Activated T-cell treated with anti-CD3 and anti-CD28 coated beads, Interleukin-2, amount 50 U/mL, for 4 hours (primary cell): ENCODE measurements around the gene ALLC. TPM values are rescaled to one million over a fixed set of nuclear protein-coding genes. Genes with fewer than 3 reads are reported as not detected.
"Not testable (repeated sequence)": the region's sequence is repeated elsewhere in the genome, so short reads cannot be mapped to it uniquely, and the experiment has no call there.

Experiments
- ATAC-seq, 2 donors: fragments of 200-7000 bp; cut with Tn5 transposase; one replicate each; pipeline ENCODE4 v1.10.0; 2021
- DNase-seq: peaks from one replicate; pipeline ENCODE4 v3.0.0-alpha.2; 2020
- H3K27me3 Mint-ChIP-seq: one replicate; pipeline ENCODE4 v1.8.0; 2021; ENCODE audit warnings: low read depth, mixed read lengths
- H3K36me3 Mint-ChIP-seq: one replicate; pipeline ENCODE4 v1.8.0; 2022; ENCODE audit warnings: mixed read lengths; ENCODE audit not compliant: insufficient read depth
- H3K4me1 Mint-ChIP-seq: one replicate; pipeline ENCODE4 v1.8.0; 2021; ENCODE audit warnings: low read depth, mixed read lengths
- H3K4me3 Mint-ChIP-seq: one replicate; pipeline ENCODE4 v1.8.0; 2021; ENCODE audit warnings: mild to moderate bottlenecking, moderate library complexity, mixed read lengths
- H3K9me3 Mint-ChIP-seq: one replicate; pipeline ENCODE4 v1.8.0; 2021; ENCODE audit warnings: mixed read lengths
- total RNA-seq, 3 donors: library from RNA; stranded (reverse); gene quantifications; one replicate each; pipeline ENCODE4 v1.2.1, GENCODE V29; 2021

ALLC gene
- total RNA-seq, 3 donors from 2014 or later = not detected

DNA sequence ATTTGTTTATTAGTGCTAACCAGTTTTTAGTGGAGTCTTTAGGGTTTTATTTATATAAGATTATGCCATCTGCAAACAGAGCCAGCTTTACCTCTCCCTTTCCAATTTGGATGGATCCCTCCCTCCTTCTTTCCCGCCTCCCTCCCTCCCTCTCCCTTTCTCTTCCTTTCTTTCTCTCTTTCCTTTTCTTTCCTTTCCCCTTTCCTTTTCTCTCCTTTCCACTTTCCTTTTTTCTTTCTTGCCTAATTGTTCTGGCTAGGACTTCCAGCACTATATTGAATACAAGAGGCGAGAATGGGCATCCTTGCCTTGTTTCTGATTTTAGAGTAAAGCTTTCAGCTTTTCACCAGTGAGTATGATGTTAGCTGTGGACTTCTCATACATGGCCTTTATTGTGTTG lies 39.0 kb upstream of the ALLC start:
- Mint-ChIP-seq H3K36me3 (peaks cover 6% of the 10 kb centered on the region), H3K27me3 (no peaks in the 10 kb centered on the region), H3K4me3 (no peak overlapping the region), H3K9me3 (peaks cover 8% of the 10 kb centered on the region), H3K4me1 (no peaks in the 10 kb centered on the region)
- ATAC-seq (no peak), DNase-seq (no peak)

DNA sequence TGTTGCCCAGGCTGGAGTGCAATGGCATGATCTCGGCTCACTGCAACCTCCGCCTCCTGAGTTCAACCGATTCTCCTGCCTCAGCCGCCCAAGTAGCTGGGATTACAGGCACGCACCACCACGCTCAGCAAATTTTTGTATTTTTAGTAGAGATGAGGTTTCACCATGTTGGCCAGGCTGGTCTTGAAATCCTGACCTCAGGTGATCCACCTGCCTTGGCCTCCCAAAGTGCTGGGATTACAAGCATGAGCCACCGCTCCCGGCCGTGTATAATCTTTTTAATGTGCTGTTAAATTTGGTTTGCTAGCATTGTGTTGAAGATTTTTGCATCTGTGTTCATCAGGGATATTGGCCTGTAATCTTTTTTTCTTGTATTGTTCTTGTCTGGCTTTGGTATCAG lies 38.3 kb upstream of the ALLC start:
- DNase-seq, ATAC-seq, H3K36me3 Mint-ChIP-seq, H3K4me3 Mint-ChIP-seq, H3K4me1 Mint-ChIP-seq, H3K9me3 Mint-ChIP-seq, H3K27me3 Mint-ChIP-seq: not testable (repeated sequence)

DNA sequence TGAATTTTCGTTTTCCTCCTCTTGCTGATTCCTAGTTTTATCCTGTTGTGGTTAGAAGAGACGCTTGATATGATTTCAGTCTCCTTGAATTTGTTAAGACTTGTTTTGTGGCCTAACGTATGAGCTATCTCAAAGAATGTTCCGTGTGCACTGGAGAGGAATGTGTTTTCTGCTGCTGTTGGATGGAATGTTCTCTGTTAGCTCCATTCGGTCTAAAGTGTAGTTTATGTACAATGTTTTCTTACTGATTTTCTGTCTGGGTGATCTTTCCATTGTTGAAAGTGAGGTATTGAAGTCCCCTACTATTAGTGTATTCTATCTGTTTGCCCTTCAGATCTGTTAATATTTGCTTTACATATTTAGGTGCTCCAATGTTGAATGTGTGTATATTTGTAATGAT lies 37.2 kb upstream of the ALLC start:
- Mint-ChIP-seq H3K27me3 (no peaks in the 10 kb centered on the region), H3K4me3 (no peak overlapping the region), H3K4me1 (no peaks in the 10 kb centered on the region), H3K9me3 (peaks cover 4% of the 10 kb centered on the region), H3K36me3 (peaks cover 6% of the 10 kb centered on the region)
- no peak for ATAC-seq
- DNase-seq = no peak

DNA sequence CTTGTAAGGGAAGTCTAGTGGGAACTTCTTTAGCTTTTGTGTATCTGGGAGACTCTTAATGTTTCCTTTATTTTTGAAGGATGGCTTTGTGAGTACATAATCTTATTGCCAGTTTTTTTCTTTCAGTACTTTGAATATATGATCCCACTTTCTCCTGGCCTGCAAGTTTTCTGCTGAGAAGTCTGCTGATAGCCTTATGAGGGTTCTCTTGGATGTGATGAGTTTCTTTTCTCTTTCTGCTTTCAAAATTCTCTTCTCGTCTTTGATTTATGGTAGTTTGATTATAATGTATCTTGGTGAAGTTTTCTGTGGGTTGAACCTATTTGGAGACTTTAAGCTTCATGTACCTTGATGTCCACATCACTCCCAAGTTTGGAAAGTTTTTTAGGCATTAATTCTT lies 35.0 kb upstream of the ALLC start:
- DNase-seq (no peak), ATAC-seq (no peak)
- Mint-ChIP-seq H3K9me3 (no peaks in the 10 kb centered on the region), H3K4me3 (no peak overlapping the region), H3K36me3 (peaks cover 4% of the 10 kb centered on the region), H3K4me1 (no peaks in the 10 kb centered on the region), H3K27me3 (no peaks in the 10 kb centered on the region)

DNA sequence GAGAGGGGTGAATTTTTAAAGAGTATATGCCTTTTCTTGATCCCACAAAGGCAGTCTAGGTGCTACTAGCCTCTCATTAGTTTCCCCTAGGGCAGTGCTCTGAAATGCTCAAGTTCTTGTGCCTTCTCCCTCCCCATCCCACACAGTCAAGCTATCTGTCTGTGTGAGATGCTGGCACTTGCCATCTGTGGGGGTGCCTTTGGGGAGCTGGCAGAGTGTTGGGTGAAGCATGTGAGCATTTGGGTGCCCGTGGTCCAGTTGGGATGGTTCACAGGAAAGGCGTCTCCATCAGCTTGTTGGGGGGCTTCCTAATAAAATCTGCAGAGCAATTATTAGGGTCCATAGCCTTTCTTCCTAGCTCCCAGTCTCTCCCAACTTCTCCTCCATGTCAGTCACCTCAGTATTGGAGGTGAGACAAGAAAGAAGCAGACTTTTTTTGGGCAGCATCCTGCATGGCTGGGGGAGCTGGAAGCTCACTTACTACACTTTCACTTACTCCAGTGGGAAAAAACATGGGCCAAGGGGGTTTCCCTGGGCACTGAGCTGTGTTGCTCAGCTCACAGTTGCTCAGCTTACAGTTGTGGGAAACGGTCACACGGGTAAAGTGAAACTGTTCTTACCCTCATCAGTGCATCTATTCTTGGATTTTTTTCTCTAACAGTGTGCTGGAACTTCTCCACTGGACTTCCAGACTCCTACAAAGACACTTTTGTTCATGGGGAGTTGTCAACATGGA lies 33.8 kb upstream of the ALLC start:
- DNase-seq = no peak
- ATAC-seq = no peak
- H3K4me3 Mint-ChIP-seq = no peak overlapping the region
- H3K36me3 Mint-ChIP-seq = peaks cover 4% of the 10 kb centered on the region
- H3K4me1 Mint-ChIP-seq = no peaks in the 10 kb centered on the region
- no peaks in the 10 kb centered on the region for H3K9me3 Mint-ChIP-seq
- no peaks in the 10 kb centered on the region for H3K27me3 Mint-ChIP-seq

DNA sequence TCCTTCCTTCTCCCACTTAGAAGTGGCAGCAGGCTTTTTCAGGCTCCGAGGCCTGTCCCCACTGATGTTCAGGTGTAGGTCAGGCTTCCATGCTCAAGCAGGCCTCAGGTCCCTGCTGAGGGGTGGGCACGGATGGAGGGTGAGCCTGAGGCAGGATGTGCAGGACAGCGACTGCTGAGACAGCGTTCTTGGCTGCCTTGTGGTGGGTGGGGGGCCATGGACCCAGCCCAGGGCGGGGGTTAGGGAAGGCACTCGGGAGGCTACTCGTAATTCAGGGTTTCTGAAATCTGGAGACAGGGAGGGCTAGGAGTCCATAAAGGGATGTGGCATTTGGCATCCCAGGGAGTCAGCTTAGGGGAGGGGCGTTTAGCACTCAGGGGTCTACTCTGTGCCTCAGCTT lies 32.8 kb upstream of the ALLC start:
- Mint-ChIP-seq H3K9me3 (no peaks in the 10 kb centered on the region), H3K27me3 (no peaks in the 10 kb centered on the region), H3K4me3 (no peak overlapping the region), H3K4me1 (no peaks in the 10 kb centered on the region), H3K36me3 (peaks cover 4% of the 10 kb centered on the region)
- ATAC-seq (no peak), DNase-seq (no peak)

DNA sequence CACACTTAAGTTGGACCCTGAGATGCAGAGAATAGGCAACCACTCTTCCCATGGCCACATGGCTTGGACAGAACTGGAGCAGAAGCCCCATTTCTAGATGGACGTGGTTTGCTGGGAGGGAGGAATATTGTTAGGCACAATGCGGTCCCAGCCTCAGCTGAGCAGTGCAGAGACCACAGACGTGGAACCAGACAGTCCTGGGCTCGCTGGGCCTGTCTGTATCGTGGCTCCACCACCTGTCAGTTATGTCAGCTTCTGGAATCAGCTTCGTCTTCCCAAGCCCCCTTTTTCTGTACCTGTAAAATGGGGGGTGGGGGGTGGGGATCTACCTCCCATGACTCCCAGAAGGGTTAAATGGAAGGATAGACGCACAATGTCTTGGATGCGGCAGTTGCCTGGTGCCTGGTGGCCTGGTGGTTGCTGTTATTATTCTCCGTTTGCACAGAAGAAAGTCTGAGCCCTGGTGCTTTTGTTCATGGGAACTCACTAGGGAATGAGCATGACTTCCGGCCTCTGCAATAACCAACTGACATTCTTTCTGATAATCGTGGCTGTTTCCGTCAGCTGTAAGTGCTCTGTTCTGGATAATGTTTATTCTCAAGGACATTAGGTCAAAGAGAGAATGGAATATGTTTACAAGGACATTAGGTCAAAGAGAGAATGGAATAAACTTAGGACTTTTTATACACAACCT lies 31.7 kb upstream of the ALLC start:
- ATAC-seq (no peak), DNase-seq (no peak)
- H3K4me3 Mint-ChIP-seq = no peak overlapping the region
- no peaks in the 10 kb centered on the region for H3K27me3 Mint-ChIP-seq
- H3K4me1 Mint-ChIP-seq = no peaks in the 10 kb centered on the region
- no peaks in the 10 kb centered on the region for H3K9me3 Mint-ChIP-seq
- peaks cover 4% of the 10 kb centered on the region for H3K36me3 Mint-ChIP-seq

DNA sequence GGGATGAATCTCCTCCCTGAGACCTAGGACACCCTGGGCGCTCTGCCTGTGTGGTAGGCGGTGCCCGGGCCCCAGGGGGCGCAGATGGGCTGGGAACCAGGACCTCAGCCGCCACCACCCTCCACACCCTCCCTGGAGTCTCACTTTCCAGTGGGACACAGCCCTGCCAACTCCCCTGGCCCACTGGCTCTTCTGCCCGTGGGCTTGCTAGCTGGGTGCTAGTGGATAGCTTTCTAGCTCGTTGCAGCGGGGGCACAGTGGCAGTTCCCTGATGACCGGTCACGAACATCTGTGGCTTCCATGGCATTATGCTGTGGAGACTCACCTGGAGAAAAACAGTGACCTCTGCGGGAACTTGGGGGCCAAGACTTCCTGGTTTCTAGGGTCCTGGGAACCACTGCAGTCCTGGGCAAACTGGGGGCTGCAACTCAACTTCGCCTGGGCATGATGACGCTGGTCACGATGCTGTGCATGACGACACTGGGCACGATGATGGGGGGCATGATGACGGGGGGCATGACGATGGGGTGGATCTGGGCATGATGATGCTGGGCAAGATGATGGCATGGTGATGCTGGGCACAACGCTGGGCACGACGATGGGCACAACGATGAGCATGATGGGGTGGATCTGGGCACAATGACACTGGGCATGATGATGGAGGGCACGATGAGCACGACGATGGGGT lies 31.0 kb upstream of the ALLC start:
- DNase-seq (no peak), ATAC-seq (no peak)
- Mint-ChIP-seq H3K4me3 (no peak overlapping the region), H3K27me3 (no peaks in the 10 kb centered on the region), H3K9me3 (no peaks in the 10 kb centered on the region), H3K36me3 (peaks cover 4% of the 10 kb centered on the region), H3K4me1 (no peaks in the 10 kb centered on the region)

DNA sequence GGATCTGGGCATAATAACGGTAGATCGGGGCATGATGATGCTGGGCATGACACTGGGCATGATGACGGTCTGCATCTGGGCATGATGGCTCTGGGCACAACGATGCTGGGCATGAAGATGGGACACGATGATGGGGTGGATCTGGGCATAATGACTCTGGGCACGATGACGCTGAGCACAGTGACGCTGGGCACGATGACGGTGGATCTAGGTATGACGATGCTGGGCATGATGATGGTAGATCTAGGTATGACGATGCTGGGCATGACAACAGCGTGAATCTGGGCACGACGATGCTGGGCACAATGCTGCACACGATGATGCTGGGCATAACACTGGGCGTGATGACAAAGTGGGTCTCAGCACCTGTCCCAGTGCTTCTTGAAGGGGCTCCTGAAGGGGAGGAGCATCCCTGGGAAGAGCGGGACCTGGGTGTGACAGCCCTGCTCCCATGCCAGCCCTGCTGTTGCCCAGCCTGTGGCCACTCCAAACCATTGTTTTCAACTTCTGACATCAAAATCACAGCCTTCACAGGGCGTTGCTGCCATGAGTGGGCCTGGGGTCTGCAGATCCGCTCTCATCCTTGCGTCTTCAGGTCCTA lies 30.4 kb upstream of the ALLC start:
- no peak for DNase-seq
- ATAC-seq = no peak
- no peak overlapping the region for H3K4me3 Mint-ChIP-seq

DNA sequence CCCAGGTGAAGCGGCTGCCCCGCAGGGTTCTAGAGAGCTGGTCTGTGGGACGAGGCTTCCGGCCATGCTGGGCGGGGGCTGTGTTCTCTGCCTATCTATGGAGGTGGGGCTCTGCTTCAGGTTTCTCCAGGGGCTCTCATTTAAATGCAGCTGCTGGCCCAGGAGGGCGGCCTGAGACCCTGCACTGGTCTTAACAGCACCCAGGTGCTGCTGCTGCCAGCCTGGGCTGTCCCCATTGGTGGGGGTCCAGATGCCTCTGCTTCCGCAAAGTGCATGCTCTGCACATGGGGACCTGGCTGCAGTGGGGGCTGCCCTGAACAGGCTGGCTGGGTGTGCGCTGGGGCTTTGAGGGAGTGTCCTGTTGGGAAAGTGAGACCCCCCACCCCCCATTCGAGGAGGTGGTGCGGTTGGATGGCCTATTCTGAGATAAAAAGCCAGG lies 29.7 kb upstream of the ALLC start:
- ATAC-seq = no peak
- no peaks in the 10 kb centered on the region for H3K27me3 Mint-ChIP-seq
- no peaks in the 10 kb centered on the region for H3K4me1 Mint-ChIP-seq
- H3K36me3 Mint-ChIP-seq = peaks cover 4% of the 10 kb centered on the region
- DNase-seq = no peak
- H3K4me3 Mint-ChIP-seq = no peak overlapping the region
- H3K9me3 Mint-ChIP-seq = no peaks in the 10 kb centered on the region

More for the DNA sequence above, 30.4 kb upstream of the ALLC start:
- no peaks in the 10 kb centered on the region for H3K4me1 Mint-ChIP-seq
- H3K27me3 Mint-ChIP-seq = no peaks in the 10 kb centered on the region
- H3K9me3 Mint-ChIP-seq = no peaks in the 10 kb centered on the region
- H3K36me3 Mint-ChIP-seq = peaks cover 4% of the 10 kb centered on the region

DNA sequence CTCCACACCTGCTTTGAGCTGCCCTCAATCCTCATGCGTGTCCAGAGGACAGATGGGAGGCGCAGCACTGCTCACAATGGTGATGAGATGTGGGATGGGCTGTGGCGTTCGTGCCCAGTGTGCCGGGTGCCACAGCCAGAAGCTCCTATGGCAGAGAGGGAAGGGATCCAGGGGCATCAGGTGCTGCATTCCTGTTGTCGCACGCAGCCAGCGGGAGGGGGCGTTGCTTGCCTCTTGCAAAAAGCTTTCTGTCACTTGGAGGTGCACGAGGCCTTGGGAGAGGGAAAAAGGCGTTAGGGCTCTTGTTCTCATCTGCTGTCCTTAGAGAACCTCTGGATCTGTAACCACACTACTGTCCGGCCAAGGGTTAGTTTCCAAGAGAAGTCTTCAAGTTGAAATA lies 29.2 kb upstream of the ALLC start:
- Mint-ChIP-seq H3K36me3 (peaks cover 6% of the 10 kb centered on the region), H3K4me1 (no peaks in the 10 kb centered on the region), H3K27me3 (no peaks in the 10 kb centered on the region), H3K4me3 (no peak overlapping the region), H3K9me3 (no peaks in the 10 kb centered on the region)
- ATAC-seq (no peak), DNase-seq (no peak)

DNA sequence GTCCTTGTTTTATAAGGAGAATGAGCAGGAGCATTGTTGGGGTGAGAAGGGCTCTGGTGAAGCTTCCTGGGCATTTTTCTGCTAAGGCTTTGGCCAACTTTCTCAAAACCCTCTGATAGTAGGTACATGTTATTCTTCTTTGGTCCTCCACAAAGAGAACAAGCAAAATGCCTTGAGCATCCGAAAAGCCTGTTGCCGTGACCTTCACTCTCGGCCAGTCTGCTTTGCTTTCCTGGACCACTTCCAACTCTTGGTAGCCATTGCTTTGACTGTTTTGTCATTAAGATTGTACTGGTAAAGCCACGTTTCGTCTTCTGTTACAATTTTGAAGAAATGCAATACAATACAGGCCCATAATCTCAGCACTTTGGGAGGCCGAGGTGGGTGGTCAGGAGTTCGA lies 27.4 kb upstream of the ALLC start:
- DNase-seq (no peak), ATAC-seq (no peak)
- Mint-ChIP-seq H3K27me3 (no peaks in the 10 kb centered on the region), H3K4me3 (no peak overlapping the region), H3K4me1 (no peaks in the 10 kb centered on the region), H3K36me3 (peaks cover 6% of the 10 kb centered on the region), H3K9me3 (no peaks in the 10 kb centered on the region)

DNA sequence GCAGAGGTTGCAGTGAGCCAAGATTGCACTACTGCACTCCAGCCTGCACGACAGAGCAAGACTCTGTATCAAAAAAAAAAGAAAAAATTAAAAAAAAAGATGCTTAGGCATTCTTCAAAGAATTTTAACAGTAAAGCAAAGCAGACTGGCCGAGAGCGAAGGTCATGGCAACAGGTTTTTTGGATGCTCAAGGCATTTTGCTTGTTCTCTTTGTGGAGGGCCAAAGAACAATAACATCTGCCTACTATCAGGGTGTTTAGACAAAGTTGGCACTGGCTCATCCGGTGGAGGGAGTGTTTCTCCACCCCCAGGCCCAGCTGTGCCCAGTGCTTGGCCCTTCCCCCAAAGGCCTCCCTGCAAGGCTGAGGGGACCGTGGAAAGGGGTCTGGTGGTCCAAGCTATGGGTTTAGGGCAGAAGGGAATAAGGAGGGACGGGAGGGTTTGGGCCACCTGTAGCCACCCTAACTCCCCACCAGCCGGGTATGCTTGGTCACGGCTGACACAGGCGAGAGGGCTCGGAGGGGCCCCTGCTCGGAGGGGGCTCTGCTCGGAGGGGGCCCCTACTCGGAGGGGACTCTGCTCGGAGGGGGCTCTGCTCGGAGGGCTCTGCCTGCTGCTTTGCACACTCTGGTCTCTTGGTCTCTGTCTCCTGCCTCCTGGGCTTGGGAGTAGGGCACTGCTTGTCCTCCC lies 26.7 kb upstream of the ALLC start:
- Mint-ChIP-seq H3K4me1 (no peaks in the 10 kb centered on the region), H3K4me3 (no peak overlapping the region), H3K36me3 (peaks cover 6% of the 10 kb centered on the region), H3K9me3 (no peaks in the 10 kb centered on the region), H3K27me3 (no peaks in the 10 kb centered on the region)
- ATAC-seq (no peak), DNase-seq (no peak)
